IMR-90 (cell line): ENCODE measurements around the gene FARS2. TPM values are rescaled to one million over a fixed set of nuclear protein-coding genes. Genes with fewer than 3 reads are reported as not detected.

Source experiments
- ATAC-seq: fragments of 200-7000 bp; cut with Tn5 transposase; 2 replicates; pipeline ENCODE4 v1.9.1; 2020; ENCODE audit warnings: low read depth, mild to moderate bottlenecking, moderate library complexity
- BruUV-seq: library from RNA; stranded (reverse); fragments of 400-500 nt; replicated peaks from 2 replicates; lab custom pipeline; 2021; lab: Mats Ljungman, UMichigan
- CTCF ChIA-PET: fragments of 300-600 bp; formaldehyde crosslinking; extraction: SDS; loops from one replicate; lab custom pipeline; 2021; ENCODE audit warnings: antibody characterized with exemption; lab: Yijun Ruan, JAX
- POLR2A ChIA-PET: fragments of 300-600 bp; sonication (Branson Sonifier 250); formaldehyde crosslinking; loops from one replicate; lab custom pipeline; 2022; ENCODE audit warnings: antibody characterized with exemption; ENCODE audit not compliant: unreplicated experiment; lab: Charles Lee
- DNase-seq: peaks from one replicate; pipeline ENCODE4 v3.0.0; 2013
- H2AFZ ChIP-seq: replicated peaks from 2 replicates; pipeline ENCODE3; 2013; ENCODE audit warnings: low read length, mild to moderate bottlenecking; ENCODE audit not compliant: poor library complexity
- H2AK5ac ChIP-seq: 2 replicates; pipeline ENCODE4 v1.6.1; 2013; ENCODE audit warnings: low read depth, low read length, inconsistent platforms
- H2AK9ac ChIP-seq: replicated peaks from 2 replicates; pipeline ENCODE3; 2013; ENCODE audit warnings: mild to moderate bottlenecking, low read depth, low read length, moderate library complexity; ENCODE audit not compliant: poor library complexity
- H2BK120ac ChIP-seq: 2 replicates; pipeline ENCODE4 v1.6.1; 2013; ENCODE audit warnings: low read depth, low read length, inconsistent platforms
- H2BK15ac ChIP-seq: 3 replicates; pipeline ENCODE4 v1.6.1; 2013; ENCODE audit warnings: low read depth, low read length, inconsistent platforms
- H2BK20ac ChIP-seq: 2 replicates; pipeline ENCODE4 v1.6.1; 2013; ENCODE audit warnings: low read depth, mild to moderate bottlenecking, inconsistent platforms, low read length, moderate library complexity
- H2BK5ac ChIP-seq: 2 replicates; pipeline ENCODE4 v1.6.1; 2013; ENCODE audit warnings: mild to moderate bottlenecking, low read depth, low read length, inconsistent platforms; ENCODE audit not compliant: poor library complexity, severe bottlenecking
- H3K14ac ChIP-seq: replicated peaks from 2 replicates; pipeline ENCODE4 v1.6.1; 2013; ENCODE audit warnings: low read depth, low read length, inconsistent platforms
- H3K18ac ChIP-seq: 2 replicates; pipeline ENCODE4 v1.6.1; 2013; ENCODE audit warnings: low read depth, low read length, control low read depth
- H3K23ac ChIP-seq: 2 replicates; pipeline ENCODE4 v1.6.1; 2013; ENCODE audit warnings: low read depth, low read length, inconsistent platforms
- H3K27ac ChIP-seq: 2 replicates; pipeline ENCODE4 v1.5.1; 2013; ENCODE audit warnings: mild to moderate bottlenecking, control low read depth, low read length; ENCODE audit not compliant: insufficient read depth
- H3K27me3 ChIP-seq: 2 replicates; pipeline ENCODE4 v1.6.1; 2013; ENCODE audit warnings: low read length; ENCODE audit not compliant: control insufficient read depth, insufficient read depth
- H3K36me3 ChIP-seq: 2 replicates; pipeline ENCODE4 v1.6.1; 2013; ENCODE audit warnings: low read length, mixed read lengths; ENCODE audit not compliant: control insufficient read depth, insufficient read depth
- H3K4ac ChIP-seq: 2 replicates; pipeline ENCODE4 v1.6.1; 2013; ENCODE audit warnings: low read depth, low read length, inconsistent platforms
- H3K4me1 ChIP-seq: 2 replicates; pipeline ENCODE4 v1.6.1; 2013; ENCODE audit warnings: low read length, mixed read lengths; ENCODE audit not compliant: control insufficient read depth, insufficient read depth
- H3K4me2 ChIP-seq: 2 replicates; pipeline ENCODE4 v1.6.1; 2013; ENCODE audit warnings: low read depth, mild to moderate bottlenecking, control low read depth, low read length, moderate library complexity
- H3K4me3 ChIP-seq: 2 replicates; pipeline ENCODE4 v1.5.1; 2013; ENCODE audit warnings: low read depth, mild to moderate bottlenecking, control low read depth, low read length, moderate library complexity; ENCODE audit not compliant: insufficient read depth
- H3K56ac ChIP-seq: 2 replicates; pipeline ENCODE4 v1.6.1; 2013; ENCODE audit warnings: low read length, inconsistent platforms; ENCODE audit not compliant: insufficient read depth; ENCODE audit errors: extremely low read depth
- H3K79me1 ChIP-seq, 2 experiments: 2 replicates each; pipeline ENCODE4 v1.6.1; 2013; ENCODE audit warnings: low read length in 2 of 2, inconsistent platforms in 1 of 2, low read depth in 1 of 2
- H3K9ac ChIP-seq: 2 replicates; pipeline ENCODE4 v1.6.1; 2013; ENCODE audit warnings: low read depth, low read length, control low read depth
- H3K9me1 ChIP-seq: 2 replicates; pipeline ENCODE4 v1.6.1; 2013; ENCODE audit warnings: low read length, inconsistent platforms; ENCODE audit not compliant: insufficient read depth
- H3K9me3 ChIP-seq: 2 replicates; pipeline ENCODE4 v1.6.1; 2013; ENCODE audit warnings: low read length; ENCODE audit not compliant: control insufficient read depth, insufficient read depth
- H4K20me1 ChIP-seq: 2 replicates; pipeline ENCODE4 v1.6.1; 2013; ENCODE audit warnings: low read length, inconsistent platforms; ENCODE audit not compliant: insufficient read depth
- H4K5ac ChIP-seq: 2 replicates; pipeline ENCODE4 v1.6.1; 2013; ENCODE audit warnings: mild to moderate bottlenecking, low read depth, low read length, control low read depth
- H4K8ac ChIP-seq, 2 experiments: 2 replicates each; pipeline ENCODE4 v1.6.1; 2013; ENCODE audit warnings: low read depth in 2 of 2, low read length in 2 of 2, control low read depth in 1 of 2, inconsistent platforms in 1 of 2
- H4K91ac ChIP-seq: 2 replicates; pipeline ENCODE4 v1.6.1; 2013; ENCODE audit warnings: low read depth, low read length, inconsistent platforms; ENCODE audit not compliant: insufficient read depth
- FOS ChIP-seq: fragments of 150-350 bp; IDR thresholded peaks from 2 replicates; pipeline ENCODE4 v1.6.1; 2016; ENCODE audit warnings: low read depth, low read length
- MXI1 ChIP-seq: IDR thresholded peaks from 2 replicates; pipeline ENCODE4 v1.6.1; 2012; ENCODE audit warnings: low read depth, mild to moderate bottlenecking, low read length, moderate library complexity, borderline replicate concordance
- RFX5 ChIP-seq: IDR thresholded peaks from 2 replicates; pipeline ENCODE4 v1.8.0; 2012; ENCODE audit warnings: low read depth, mild to moderate bottlenecking, low read length, moderate library complexity
- WGBS, 2 experiments: methylation state at CpG; one replicate each; pipeline versions ENCODE4 v1.1.5 to v1.1.7; 2013; ENCODE audit warnings: missing lambda C conversion rate in 2 of 2; ENCODE audit not compliant: insufficient read length in 1 of 2; ENCODE audit errors: extremely low coverage in 2 of 2; 5-methylcytosine and 5-hydroxymethylcytosine counted together
- dilution Hi-C: fragments of 300-500 bp; cut with HindIII; formaldehyde crosslinking; loops from one replicate; pipeline ENCODE4 v1.14.3; 2018; ENCODE audit warnings: low sequenced_read_pairs; ENCODE audit not compliant: unreplicated experiment
- in situ Hi-C: fragments of 300-500 bp; cut with MboI; formaldehyde crosslinking; loops from 3 replicates; pipeline ENCODE4 v1.14.3; 2019; ENCODE audit warnings: low sequenced_read_pairs, inconsistent platforms, mixed read lengths
- intact Hi-C: fragments of 100-400 bp; cut with micrococcal nuclease; formaldehyde crosslinking; loops from 2 replicates; pipeline ENCODE4 v1.10.0; 2022
- polyA plus RNA-seq, 3 experiments: library from polyadenylated mRNA; depleted of rRNA; stranded (reverse); fragments of >200 nt; gene quantifications; 2 replicates each; pipeline ENCODE4 v1.2.3, GENCODE V29; 2012; ENCODE audit warnings: low replicate concordance in 1 of 3
- total RNA-seq: library from RNA; depleted of rRNA; stranded (reverse); fragments of >200 nt; gene quantifications from 2 replicates; pipeline ENCODE4 v1.2.3, GENCODE V29; 2012

Gene FARS2
- total and polyA plus RNA-seq, 2 of the 4 experiments (the other 2 are of a cell fraction), result 12.1 to 28.9 TPM

DNA sequence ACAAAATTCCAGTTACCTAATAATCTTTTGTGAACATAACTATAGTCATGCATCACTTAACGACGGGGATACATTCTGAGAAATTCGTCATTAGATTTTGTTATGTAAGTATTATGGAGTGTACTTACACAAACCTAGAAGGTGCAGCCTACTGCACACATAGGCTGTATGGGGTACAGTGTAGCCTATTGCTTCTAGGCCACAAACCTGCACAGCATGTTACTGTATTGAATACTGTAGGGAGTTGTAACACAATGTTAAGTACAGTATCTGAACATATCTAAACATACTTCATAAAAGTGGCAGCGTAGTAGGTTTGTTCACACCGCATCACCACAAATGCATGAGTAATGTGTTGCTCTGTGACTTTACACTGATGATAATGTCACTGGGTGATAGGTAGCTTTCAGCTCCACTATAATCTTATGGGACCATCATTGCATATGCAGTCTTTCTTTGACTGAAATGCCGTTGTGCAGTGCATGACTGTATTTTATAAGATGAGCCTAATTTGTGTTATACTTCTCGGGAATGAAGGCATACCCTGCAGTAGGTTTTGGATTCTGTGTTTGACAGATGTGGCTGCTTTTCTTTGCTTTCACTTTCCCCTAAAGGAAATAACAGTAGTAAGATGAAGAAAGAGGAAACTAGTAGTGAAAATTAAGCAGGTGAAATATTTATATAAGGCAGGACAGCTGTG lies 365.6 kb downstream of the FARS2 start:
- H3K27ac ChIP-seq, result no peak overlapping the region
- dilution Hi-C loops (no loop called here), intact Hi-C loops (no loop called here), in situ Hi-C loops (no loop called here)
- H3K27me3 ChIP-seq, result no peaks in the 10 kb centered on the region
- no peak overlapping the region for H4K91ac ChIP-seq
- no peak overlapping the region for H2AK5ac ChIP-seq
- no peaks in the 10 kb centered on the region for H3K36me3 ChIP-seq
- H3K23ac ChIP-seq, result no peak overlapping the region
- H2BK20ac ChIP-seq, result no peak overlapping the region
- DNase-seq, result no peak
- no peak overlapping the region for H2AK9ac ChIP-seq
- H2BK120ac ChIP-seq, result no peak overlapping the region
- no peaks in the 10 kb centered on the region for H3K9me3 ChIP-seq
- BruUV-seq, result no TSS peak
- no peak overlapping the region for H3K4me3 ChIP-seq
- no peak overlapping the region for H3K14ac ChIP-seq
- H3K4me2 ChIP-seq, result no peak overlapping the region
- no peaks in the 10 kb centered on the region for H3K79me1 ChIP-seq
- no peak overlapping the region for H3K18ac ChIP-seq
- no peaks in the 10 kb centered on the region for H3K4me1 ChIP-seq
- H4K20me1 ChIP-seq, result no peaks in the 10 kb centered on the region
- H2AFZ ChIP-seq, result no peak overlapping the region
- H4K8ac ChIP-seq, result no peak overlapping the region
- H3K9me1 ChIP-seq, result no peaks in the 10 kb centered on the region; the same call in 1 of the 2 replicates
- WGBS, 2 experiments, result no CpG with 5 or more reads among the region's 7 CpGs
- H4K5ac ChIP-seq, result no peak overlapping the region
- ChIA-PET CTCF (interaction anchor here (0.5 kb wide), 1 partner anchor 11 kb away, joined by 3 read pairs; no protein-coding TSS in a partner anchor), POLR2A (no interaction called here)
- H3K9ac ChIP-seq, result no peak overlapping the region
- H2BK5ac ChIP-seq, result no peak overlapping the region
- no peak overlapping the region for H2BK15ac ChIP-seq
- H3K56ac ChIP-seq, result no peak overlapping the region
- TF ChIP-seq MXI1 (no peak), RFX5 (no peak), FOS (no peak)
- H3K4ac ChIP-seq, result no peak overlapping the region
- ATAC-seq, result no peak
